ENCODE results near the gene BAIAP2. TPM values are rescaled to one million over a fixed set of nuclear protein-coding genes. Genes with fewer than 3 reads are reported as not detected.

Gene BAIAP2
- total RNA-seq, 1 donor from 2014 or later: 37.6 TPM

- Mint-ChIP-seq H3K27me3 (peaks cover 2% of the 10 kb centered on the region), H3K27ac (no peak overlapping the region), H3K4me3 (ENCODE audit: low read depth) (no peak overlapping the region), H3K36me3 (ENCODE audit: insufficient read depth) (peaks cover 1% of the 10 kb centered on the region), H3K9me3 (ENCODE audit: low read depth) (no peaks in the 10 kb centered on the region), H3K4me1 (ENCODE audit: low read depth) (peaks cover 1% of the 10 kb centered on the region)
- TF ChIP-seq CTCF (IDR thresholded peaks at IDR 0.05; ENCODE audit: unreplicated experiment): no peak
- no peak for DNase-seq (ENCODE audit: low spot score, unreplicated experiment)
Observed at GRCh38 chr17:81116704-81117103, 81.8 kb downstream of the BAIAP2 start.

DNA sequence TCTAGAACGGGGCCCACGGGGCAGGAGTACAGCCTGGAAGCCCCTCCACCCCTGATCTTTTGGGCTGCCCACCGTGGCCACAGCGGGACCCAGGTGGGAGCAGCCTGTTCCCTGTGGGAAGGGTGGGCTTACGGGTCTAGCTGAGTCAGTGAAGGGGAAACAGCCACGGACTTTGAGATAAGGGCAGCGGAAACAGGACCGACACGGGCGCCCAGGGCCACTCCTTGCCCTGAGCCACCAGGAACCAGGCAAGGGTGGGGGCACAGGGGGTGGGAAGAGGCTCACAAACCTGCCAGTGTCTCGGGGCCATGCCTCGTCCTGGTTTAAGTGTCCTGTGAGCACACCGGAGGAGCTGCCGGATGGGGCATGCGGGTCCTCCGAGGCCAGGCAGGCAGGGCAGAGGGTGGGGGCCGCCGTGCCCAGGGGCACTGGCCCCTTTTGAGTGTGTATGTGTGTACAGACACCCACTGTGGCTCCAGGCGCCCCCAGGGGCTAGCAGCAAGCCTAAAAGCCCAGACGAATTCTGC lies 82.8 kb downstream of the BAIAP2 start:
- peaks cover 1% of the 10 kb centered on the region for H3K36me3 Mint-ChIP-seq (ENCODE audit: insufficient read depth)
- H3K27me3 Mint-ChIP-seq: peaks cover 2% of the 10 kb centered on the region
- TF ChIP-seq CTCF (IDR thresholded peaks at IDR 0.05; ENCODE audit: unreplicated experiment): no peak
- no peak overlapping the region for H3K27ac Mint-ChIP-seq
- H3K4me1 Mint-ChIP-seq (ENCODE audit: low read depth): peaks cover 1% of the 10 kb centered on the region
- no peak for DNase-seq (ENCODE audit: low spot score, unreplicated experiment)
- H3K9me3 Mint-ChIP-seq (ENCODE audit: low read depth): no peaks in the 10 kb centered on the region
- no peak overlapping the region for H3K4me3 Mint-ChIP-seq (ENCODE audit: low read depth)

DNA sequence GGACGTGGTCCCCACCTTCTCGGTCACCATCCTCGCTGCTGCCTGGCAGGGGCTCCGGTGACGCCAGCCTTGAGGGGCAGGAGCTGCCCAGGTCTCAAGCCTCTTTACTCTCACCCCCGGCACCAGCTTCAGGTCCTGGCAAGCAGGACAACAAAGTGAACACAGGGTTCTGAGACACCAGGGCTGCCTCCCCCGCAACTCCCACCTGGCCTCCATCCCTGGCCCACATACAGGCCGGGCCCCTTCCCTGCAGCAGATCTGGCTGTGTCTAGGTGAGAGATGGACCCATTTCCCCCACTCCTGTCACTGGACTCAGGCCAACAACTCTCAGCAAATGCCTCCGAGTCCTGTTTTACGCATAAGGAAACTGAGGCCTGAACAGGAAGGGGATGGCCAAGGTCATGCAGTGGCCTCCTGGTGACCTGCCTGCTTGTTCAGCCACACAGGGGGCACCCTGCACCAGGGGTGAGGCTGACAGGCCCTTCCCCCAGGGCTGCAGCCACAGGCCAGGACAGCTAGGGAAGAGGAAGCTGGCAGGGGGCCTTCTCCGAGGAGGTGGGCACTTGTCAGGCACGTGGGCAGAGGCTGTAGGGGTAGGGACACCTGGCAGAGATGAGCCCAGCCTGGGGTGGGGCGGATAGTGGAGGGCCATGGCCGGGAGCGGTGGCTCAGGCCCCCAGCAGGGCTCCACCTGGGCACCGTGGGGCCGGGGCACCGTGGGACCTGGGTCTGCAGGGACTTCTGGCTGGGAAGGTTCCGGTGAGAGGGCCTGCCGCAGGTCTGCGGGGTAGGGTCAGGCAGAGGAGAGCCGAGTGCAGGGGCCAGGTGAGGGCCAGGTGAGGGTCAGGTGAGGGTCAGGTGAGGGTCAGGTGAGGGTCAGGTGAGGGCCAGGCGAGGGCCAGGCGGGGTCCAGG lies 83.6 kb downstream of the BAIAP2 start:
- no peak for DNase-seq (ENCODE audit: low spot score, unreplicated experiment)
- peaks cover 1% of the 10 kb centered on the region for H3K4me1 Mint-ChIP-seq (ENCODE audit: low read depth)
- TF ChIP-seq CTCF (IDR thresholded peaks at IDR 0.05; ENCODE audit: unreplicated experiment): no peak
- H3K27ac Mint-ChIP-seq: no peak overlapping the region
- peaks cover 2% of the 10 kb centered on the region for H3K27me3 Mint-ChIP-seq
- H3K4me3 Mint-ChIP-seq (ENCODE audit: low read depth): peak overlapping the region; percentile 38
- H3K36me3 Mint-ChIP-seq (ENCODE audit: insufficient read depth): peaks cover 1% of the 10 kb centered on the region
- no peaks in the 10 kb centered on the region for H3K9me3 Mint-ChIP-seq (ENCODE audit: low read depth)

DNA sequence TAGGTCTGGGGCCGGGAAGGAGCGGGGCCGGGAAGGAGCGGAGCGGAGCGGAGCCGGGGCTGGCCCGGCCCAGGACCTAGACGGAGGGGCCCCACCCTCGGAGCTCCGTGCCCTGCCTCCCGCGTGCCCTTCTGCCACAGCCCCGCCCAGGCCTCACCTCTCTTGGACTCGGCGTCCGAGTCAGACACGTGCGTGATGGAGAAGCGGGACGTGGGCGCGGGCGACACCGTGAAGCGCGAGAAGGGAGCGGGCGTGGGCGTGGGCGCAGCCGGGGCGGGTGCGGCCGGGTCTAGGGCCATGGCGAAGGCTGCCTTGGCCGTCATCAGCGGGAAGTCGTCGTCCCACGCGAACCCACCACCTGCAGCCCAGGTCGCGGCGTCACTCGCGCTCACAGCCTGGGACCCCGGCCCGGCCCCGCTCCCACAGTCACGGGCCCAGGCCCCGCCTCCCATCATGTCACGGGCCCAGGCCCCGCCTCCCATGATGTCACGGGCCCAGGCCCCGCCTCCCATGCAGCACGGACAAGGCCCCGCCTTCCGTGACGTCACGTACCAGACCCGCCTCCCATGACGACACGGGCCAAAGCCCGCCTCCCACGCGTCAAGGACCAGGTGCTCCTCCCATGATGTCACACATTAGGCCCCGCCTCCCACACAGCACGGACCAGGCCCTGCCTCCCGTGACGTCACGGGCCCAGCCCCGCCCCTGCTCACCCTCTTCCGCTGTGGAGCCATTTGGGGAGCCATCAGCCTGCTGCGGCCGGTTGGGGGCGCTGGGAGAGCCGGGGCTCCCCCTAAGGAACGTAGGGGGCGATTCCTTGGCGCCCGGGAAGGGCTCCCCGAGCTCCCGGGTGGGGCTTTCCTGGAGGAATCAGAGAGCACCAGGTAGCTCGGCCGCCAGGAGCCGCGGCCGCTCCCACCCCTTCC lies 84.5 kb downstream of the BAIAP2 start:
- TF ChIP-seq CTCF (IDR thresholded peaks at IDR 0.05; ENCODE audit: unreplicated experiment): no peak
- Mint-ChIP-seq H3K4me1 (ENCODE audit: low read depth) (peaks cover 1% of the 10 kb centered on the region), H3K27ac (peak overlapping the region; percentile 52)

DNA sequence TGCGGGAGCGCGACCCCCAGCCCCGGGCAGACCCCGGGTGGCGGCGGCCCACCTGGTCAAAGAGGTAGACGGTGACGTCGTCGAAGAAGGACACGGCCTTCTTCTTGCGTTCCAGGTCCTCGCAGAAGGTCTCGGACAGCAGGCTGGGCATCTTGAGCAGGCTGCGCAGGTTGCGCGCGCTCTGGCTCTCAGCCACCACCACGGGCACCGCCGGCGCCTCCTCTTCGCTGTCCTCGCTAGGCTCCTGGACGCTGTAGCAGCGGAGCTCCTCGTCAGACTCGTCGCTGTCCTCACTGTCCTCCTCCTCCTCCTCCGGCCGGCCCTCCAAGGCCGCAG lies 85.2 kb downstream of the BAIAP2 start:
- Mint-ChIP-seq H3K27ac (no peak overlapping the region), H3K4me3 (ENCODE audit: low read depth) (no peak overlapping the region), H3K9me3 (ENCODE audit: low read depth) (no peaks in the 10 kb centered on the region), H3K4me1 (ENCODE audit: low read depth) (peaks cover 1% of the 10 kb centered on the region), H3K36me3 (ENCODE audit: insufficient read depth) (peaks cover 1% of the 10 kb centered on the region), H3K27me3 (peaks cover 2% of the 10 kb centered on the region)
- DNase-seq (ENCODE audit: low spot score, unreplicated experiment): no peak
- no peak for TF ChIP-seq CTCF (IDR thresholded peaks at IDR 0.05; ENCODE audit: unreplicated experiment)

More for the DNA sequence above, 84.5 kb downstream of the BAIAP2 start:
- no peaks in the 10 kb centered on the region for H3K9me3 Mint-ChIP-seq (ENCODE audit: low read depth)
- peaks cover 2% of the 10 kb centered on the region for H3K27me3 Mint-ChIP-seq
- DNase-seq (ENCODE audit: low spot score, unreplicated experiment): peak; percentile 70
- H3K36me3 Mint-ChIP-seq (ENCODE audit: insufficient read depth): peaks cover 1% of the 10 kb centered on the region
- H3K4me3 Mint-ChIP-seq (ENCODE audit: low read depth): peak overlapping the region; percentile 45

All from progenitor cell of endocrine pancreas (in vitro differentiated cells).